PFSK-1 (cell line): Measurements from ENCODE around the gene MMP8.

ENCODE experiments used
- POLR2AphosphoS5 ChIP-seq: IDR thresholded peaks from 2 replicates; pipeline ENCODE4 v1.6.1; 2012; ENCODE audit warnings: low read depth, mild to moderate bottlenecking, control low read depth, low read length, moderate library complexity
- REST ChIP-seq, 2 experiments: IDR thresholded peaks; 2 replicates each; pipeline versions ENCODE4 v1.6.1 to v1.8.0; 2011 to 2012; ENCODE audit warnings: low read depth in 2 of 2, low read length in 2 of 2, control low read depth in 1 of 2, inconsistent platforms in 1 of 2, mild to moderate bottlenecking in 1 of 2, moderate library complexity in 1 of 2; ENCODE audit not compliant: insufficient read depth in 1 of 2
- TAF1 ChIP-seq: IDR thresholded peaks from 2 replicates; pipeline ENCODE4 v1.6.1; 2012; ENCODE audit warnings: low read length, control low read depth, borderline replicate concordance; ENCODE audit not compliant: insufficient read depth

- TF ChIP-seq REST (IDR thresholded peaks at IDR 0.05; ENCODE audit: insufficient read depth in 1 of 2, low read depth in 2 of 2, low read length in 2 of 2) = no peak
- no peak for TF ChIP-seq POLR2AphosphoS5
- no peak for TF ChIP-seq TAF1
These were observed 39.0 kb downstream of the MMP8 start for GRCh38 chr11:102685754-102686153.
